GM21526 (cell line): ENCODE measurements around the gene ILRUN.
"Not testable (repeated sequence)": the region's sequence is repeated elsewhere in the genome, so short reads cannot be mapped to it uniquely, and the experiment has no call there.

ENCODE experiments used
- ATAC-seq: cut with Tn5 transposase; IDR thresholded peaks from one replicate; pipeline ENCODE4 v1.9.1; 2021; ENCODE audit warnings: moderate library complexity; ENCODE audit not compliant: unreplicated experiment, low FRiP score

The ILRUN gene

GRCh38 chr6:34667481-34668238, 28.9 kb downstream of the ILRUN start:
- no peak for ATAC-seq

- no peak for ATAC-seq
Observed at GRCh38 chr6:34665019-34665418, 31.5 kb downstream of the ILRUN start.

- ATAC-seq = no peak
Observed at GRCh38 chr6:34664256-34664971, 32.2 kb downstream of the ILRUN start.

GRCh38 chr6:34663831-34664255, 32.7 kb downstream of the ILRUN start:
- no peak for ATAC-seq

GRCh38 chr6:34663371-34663770, 33.2 kb downstream of the ILRUN start:
- ATAC-seq = no peak

- ATAC-seq = no peak
Observed at GRCh38 chr6:34661357-34661756, 35.2 kb downstream of the ILRUN start.

GRCh38 chr6:34658605-34659265, 37.8 kb downstream of the ILRUN start:
- no peak for ATAC-seq

- not testable (repeated sequence) for ATAC-seq
Observed at GRCh38 chr6:34657979-34658480, 38.5 kb downstream of the ILRUN start.

GRCh38 chr6:34657307-34657978, 39.1 kb downstream of the ILRUN start:
- ATAC-seq = no peak

GRCh38 chr6:34657037-34657306, 39.6 kb downstream of the ILRUN start:
- ATAC-seq = no peak

- ATAC-seq = peak; percentile 82
Observed at GRCh38 chr6:34656378-34657036, 40.1 kb downstream of the ILRUN start.

- not testable (repeated sequence) for ATAC-seq
Observed at GRCh38 chr6:34655876-34656377, 40.6 kb downstream of the ILRUN start.

- no peak for ATAC-seq
Observed at GRCh38 chr6:34654061-34654710, 42.4 kb downstream of the ILRUN start.

- ATAC-seq = no peak
Observed at GRCh38 chr6:34652263-34652662, 44.3 kb downstream of the ILRUN start.

- ATAC-seq = no peak
Observed at GRCh38 chr6:34650823-34651222, 45.7 kb downstream of the ILRUN start.

- ATAC-seq = not testable (repeated sequence)
Observed at GRCh38 chr6:34650232-34650631, 46.3 kb downstream of the ILRUN start.

- ATAC-seq = no peak
Observed at GRCh38 chr6:34648806-34649205, 47.8 kb downstream of the ILRUN start.
